Stimulated activated CD8-positive, alpha-beta memory T cell treated with anti-CD3 and anti-CD28 coated beads, Interleukin-7, amount 100 ng/mL, for 1 hour (primary cell): ENCODE data around the gene IGFBP6.
A peak's percentile ranks its signal among the peaks of the same experiment; 100 is the strongest.
"Not testable (repeated sequence)": the region's sequence is repeated elsewhere in the genome, so short reads cannot be mapped to it uniquely, and the experiment has no call there.

Source experiments
- DNase-seq, 2 donors: peaks; one replicate each; pipeline ENCODE4 v3.0.0-alpha.2; 2020; ENCODE audit warnings: low read depth in 2 of 2

IGFBP6 gene

GRCh38 chr12:53070877-53071492, 26.5 kb upstream of the IGFBP6 start:
- DNase-seq, result no peak

GRCh38 chr12:53071591-53072551, 25.6 kb upstream of the IGFBP6 start:
- no peak for DNase-seq

- DNase-seq, result no peak
Observed at GRCh38 chr12:53073881-53074280, 23.6 kb upstream of the IGFBP6 start.

- no peak for DNase-seq
Observed at GRCh38 chr12:53074283-53074998, 23.0 kb upstream of the IGFBP6 start.

GRCh38 chr12:53074999-53075370, 22.5 kb upstream of the IGFBP6 start:
- DNase-seq, result no peak

GRCh38 chr12:53076461-53076860, 21.0 kb upstream of the IGFBP6 start:
- DNase-seq, result no peak

GRCh38 chr12:53077030-53077429, 20.4 kb upstream of the IGFBP6 start:
- DNase-seq, result no peak

GRCh38 chr12:53078425-53079225, 18.8 kb upstream of the IGFBP6 start:
- no peak for DNase-seq

- peak; percentile 90 to 94 for DNase-seq
Observed at GRCh38 chr12:53079226-53080117, 18.0 kb upstream of the IGFBP6 start, which contains the start of gene SPRYD3. SPRYD3 (minus strand) TSS chr12:53079390; CDS start chr12:53079333, 57 bp downstream.

- no peak for DNase-seq
Observed at GRCh38 chr12:53082637-53083175, 14.8 kb upstream of the IGFBP6 start.

- DNase-seq, result no peak
Observed at GRCh38 chr12:53086361-53086760, 11.1 kb upstream of the IGFBP6 start.

GRCh38 chr12:53090105-53090504, 7.4 kb upstream of the IGFBP6 start:
- no peak for DNase-seq

- DNase-seq, result no peak
Observed at GRCh38 chr12:53090554-53090953, 6.9 kb upstream of the IGFBP6 start.

- DNase-seq, result no peak
Observed at GRCh38 chr12:53091756-53092155, 5.7 kb upstream of the IGFBP6 start.

- no peak for DNase-seq
Observed at GRCh38 chr12:53093777-53094393, 3.6 kb upstream of the IGFBP6 start.

GRCh38 chr12:53094394-53094787, 3.1 kb upstream of the IGFBP6 start:
- DNase-seq, result no peak

GRCh38 chr12:53094796-53095595, 2.5 kb upstream of the IGFBP6 start:
- DNase-seq, result not testable (repeated sequence)

- DNase-seq, result not testable (repeated sequence)
Observed at GRCh38 chr12:53095596-53095895, 1.9 kb upstream of the IGFBP6 start.

- no peak for DNase-seq
Observed at GRCh38 chr12:53096089-53096741, 1.3 kb upstream of the IGFBP6 start.
